Effector CD8-positive, alpha-beta T cell (primary cell): Measurements from ENCODE around the gene RACK1.

Experiments
- DNase-seq: peaks from one replicate; lab custom pipeline; 2025; lab: John Stamatoyannopoulos, UW

The RACK1 gene

GRCh38 chr5:181198106-181198685, 45.5 kb downstream of the RACK1 start:
- DNase-seq: no peak

GRCh38 chr5:181197326-181197951, 46.3 kb downstream of the RACK1 start:
- DNase-seq: no peak

DNA sequence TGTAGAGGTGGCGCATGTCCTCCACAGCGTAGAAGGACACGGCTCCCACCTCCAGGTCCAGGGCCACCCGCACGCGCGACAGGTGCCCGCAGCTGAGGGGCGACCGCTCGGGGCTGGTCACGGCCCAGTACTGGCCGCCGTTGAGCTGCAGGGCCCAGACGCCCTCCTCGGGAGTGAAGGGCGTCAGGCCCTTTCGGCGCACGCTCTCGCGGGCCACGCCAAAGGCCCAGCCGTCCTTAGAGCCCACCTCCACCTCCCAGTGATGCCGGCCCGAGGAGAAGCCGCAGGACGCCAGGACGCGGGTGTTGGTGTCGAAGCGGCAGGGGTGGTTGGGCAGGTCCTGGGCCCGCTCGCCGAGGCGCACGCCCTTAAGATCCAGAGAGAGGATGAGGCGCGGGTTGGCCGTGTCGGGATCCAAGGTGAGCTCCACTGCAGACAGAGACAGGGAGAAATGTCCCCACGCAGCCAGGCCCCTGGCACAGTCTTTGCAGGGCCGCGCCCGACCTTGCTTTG, 48.4 kb downstream of the RACK1 start:
- DNase-seq: no peak

DNA sequence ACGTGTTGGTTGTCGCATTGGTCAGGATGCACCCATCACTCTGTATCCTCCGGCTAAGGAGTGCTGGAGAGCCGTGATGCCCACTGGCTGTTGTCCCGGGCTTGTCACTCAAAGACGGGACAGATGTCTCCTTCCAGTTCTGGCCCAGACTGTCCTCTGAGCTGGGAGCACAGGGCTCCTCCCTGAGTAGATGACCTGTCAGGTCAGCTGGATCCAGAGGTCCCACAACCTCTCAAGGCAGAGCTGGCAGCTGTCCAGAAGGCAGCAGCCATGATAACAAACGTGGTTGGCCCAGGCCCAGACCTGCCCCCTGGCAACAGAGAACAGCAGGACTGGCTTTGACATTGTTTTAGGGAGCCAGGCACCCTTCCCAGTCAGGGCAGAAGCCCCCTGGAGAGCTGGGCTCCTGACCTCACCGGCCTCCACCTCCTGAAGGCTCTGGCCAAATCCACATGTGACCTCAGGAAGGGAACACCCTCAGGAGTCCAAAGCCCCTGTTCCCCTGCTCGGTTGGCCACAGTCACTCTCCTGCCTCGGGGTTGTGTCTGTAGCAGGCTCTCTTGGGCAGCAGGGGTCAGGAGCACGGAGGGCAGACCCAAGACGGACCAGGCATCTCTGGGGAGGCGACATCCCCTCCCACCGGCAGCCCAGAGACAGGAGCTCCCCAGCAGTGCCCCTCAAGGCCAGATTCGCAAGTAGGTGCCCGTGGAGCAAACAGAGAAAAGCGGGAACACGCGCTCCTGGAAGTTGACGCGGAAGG, 49.0 kb downstream of the RACK1 start:
- DNase-seq: no peak

GRCh38 chr5:181193656-181194055, 50.0 kb downstream of the RACK1 start:
- no peak for DNase-seq

DNA sequence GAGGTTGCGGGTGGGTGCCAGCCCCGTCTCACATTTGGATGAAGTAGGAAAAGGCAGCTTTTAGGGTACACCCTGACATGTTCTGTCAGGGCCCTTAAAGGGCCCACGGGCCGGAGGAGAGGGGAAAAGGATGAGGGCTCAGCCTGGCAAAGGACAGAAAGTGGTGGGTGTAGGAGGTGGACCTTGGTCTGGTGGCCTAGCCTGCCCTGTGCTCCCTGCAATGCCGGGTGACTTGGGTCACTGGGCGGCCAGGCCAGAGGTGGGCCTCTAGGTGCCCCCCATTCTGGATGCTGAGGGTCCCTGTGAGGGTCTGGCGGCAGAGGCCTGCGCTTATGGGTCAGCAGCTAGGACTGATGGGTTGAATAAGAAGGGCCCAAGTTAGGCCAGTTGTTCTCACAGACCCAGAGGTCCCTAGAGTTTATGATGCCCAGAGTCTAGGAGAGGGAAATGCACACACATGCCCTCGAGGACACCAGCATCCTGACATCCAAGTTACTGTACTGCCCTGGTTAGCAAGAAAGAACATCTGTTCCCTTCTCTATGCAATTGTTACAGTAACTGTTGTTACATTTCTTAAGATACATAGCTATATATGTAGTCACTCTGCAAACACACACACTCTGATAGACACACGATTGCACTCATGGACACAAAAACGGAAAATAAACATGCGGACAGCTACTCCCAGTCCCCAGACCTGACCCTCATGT, 51.2 kb downstream of the RACK1 start:
- no peak for DNase-seq

DNA sequence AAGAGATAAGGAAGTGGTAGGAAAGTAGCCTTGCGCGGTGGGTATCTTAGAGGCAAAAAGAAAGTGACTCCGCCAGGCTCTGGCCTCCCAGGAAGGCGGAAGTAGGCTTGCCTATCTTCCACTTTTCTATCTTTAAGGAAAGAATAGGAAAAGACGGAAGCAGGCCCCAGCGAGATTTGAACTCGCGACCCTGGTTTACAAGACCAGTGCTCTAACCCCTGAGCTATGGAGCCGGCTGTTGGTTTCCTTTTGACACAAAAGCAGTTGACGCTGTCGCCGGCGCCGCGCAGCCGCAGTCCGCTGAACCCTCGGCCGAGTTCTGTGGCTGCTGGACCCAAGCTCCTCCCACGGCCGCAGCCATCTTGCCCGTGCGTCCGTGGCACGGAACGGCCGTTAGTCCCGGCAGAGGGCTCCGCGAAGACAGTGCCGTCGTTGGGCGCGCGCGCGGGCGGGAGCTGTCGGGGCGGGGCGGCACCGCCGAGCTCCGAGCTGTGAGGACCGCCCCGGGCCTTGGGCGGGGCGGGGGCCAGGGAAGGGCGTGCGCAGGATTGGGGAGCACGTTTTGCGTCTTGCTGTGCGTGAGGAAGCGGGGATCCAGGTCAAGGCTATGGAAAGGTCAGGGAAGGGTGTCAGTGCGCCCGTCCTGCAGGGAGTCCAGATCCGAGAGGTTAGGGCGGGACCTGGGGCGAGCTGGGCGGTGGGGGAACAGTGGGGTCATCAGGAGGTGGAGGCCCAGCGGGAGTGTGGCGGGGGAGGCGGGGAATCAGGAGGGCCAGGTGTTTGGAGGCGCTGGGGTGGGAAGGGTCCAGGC, 52.0 kb downstream of the RACK1 start:
- no peak for DNase-seq

DNA sequence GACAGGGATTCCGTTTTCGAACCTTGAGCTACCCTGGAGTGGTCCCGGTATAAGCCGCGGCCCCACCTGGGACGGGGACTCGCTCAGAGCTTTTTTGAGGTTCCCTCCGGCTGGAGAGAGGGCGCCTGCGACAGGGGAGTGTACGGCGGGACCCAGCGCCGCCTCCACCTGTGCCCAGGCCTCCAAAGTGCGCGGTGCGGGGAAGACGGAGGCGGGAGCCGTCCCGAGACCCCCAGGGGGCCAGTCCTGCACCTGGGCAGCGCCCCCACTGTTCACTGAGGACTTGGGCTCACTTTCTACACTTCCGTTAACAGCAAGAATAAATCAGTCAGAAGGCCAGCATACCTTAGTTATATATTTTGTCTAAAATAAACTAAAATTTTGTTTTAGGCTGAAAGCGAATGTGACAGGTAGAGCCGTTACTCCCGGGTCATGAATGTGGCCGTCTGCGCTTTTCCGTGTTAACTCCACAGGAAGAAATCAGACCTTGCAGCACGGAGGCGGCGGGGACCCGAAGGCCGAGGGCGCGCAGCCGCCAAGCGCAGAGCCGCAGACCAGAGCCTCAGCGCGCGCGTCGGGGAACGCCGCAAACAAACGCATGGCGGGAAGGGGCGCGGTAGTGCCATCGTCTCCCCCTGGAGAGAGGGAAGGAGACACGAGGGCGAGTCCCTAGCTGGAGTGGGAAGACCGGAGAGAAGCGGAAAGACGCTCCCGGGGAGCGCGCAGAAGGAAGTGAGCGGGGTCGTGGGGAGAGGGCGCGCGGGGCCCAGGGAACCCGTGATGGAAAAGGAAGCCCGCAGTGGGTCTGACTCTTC, 52.8 kb downstream of the RACK1 start:
- DNase-seq: no peak

GRCh38 chr5:181189962-181190710, 53.6 kb downstream of the RACK1 start:
- DNase-seq: no peak

DNA sequence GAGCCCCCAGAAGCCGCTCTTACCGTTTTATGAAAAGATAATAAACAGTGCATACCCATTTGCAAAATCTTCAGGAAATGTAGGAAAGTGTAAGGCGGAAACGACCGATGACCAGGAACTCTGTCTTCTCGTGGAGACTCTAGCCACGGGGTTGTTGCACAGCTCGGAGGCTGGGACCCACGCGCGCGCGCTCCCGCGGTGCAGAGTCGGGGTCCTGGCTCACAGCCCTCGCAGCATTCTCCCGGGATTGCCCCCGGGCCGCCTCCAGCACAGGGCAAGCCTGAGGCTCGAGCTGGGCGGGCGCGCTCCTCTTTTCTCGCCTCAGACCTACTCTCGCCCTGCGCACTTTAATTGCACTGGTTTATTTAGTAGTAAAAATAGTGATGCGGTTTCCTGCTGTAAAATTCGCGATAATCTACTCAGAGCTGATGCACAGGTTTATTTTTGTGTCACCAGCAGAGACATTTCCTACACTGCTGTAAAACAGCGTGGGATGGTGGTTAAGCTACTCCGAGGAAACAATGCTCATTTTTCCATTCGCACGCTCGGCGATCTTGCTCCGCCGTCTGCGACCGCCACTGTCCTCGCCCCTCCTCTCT, 54.2 kb downstream of the RACK1 start:
- no peak for DNase-seq

- DNase-seq: no peak
Measured at GRCh38 chr5:181188700-181189362, 54.9 kb downstream of the RACK1 start.

- no peak for DNase-seq
Measured at GRCh38 chr5:181187500-181188213, 56.0 kb downstream of the RACK1 start.

- no peak for DNase-seq
Measured at GRCh38 chr5:181186986-181187499, 56.7 kb downstream of the RACK1 start.
